ENCODE data around the gene MS4A7. TPM values are rescaled to one million over a fixed set of nuclear protein-coding genes. Genes with fewer than 3 reads are reported as not detected.
A peak's percentile ranks its signal among the peaks of the same experiment; 100 is the strongest.

The MS4A7 gene
- total and polyA plus RNA-seq, 8 donors, result 0.58 to 43.3 (median 13.3) TPM; not detected in 1

DNA sequence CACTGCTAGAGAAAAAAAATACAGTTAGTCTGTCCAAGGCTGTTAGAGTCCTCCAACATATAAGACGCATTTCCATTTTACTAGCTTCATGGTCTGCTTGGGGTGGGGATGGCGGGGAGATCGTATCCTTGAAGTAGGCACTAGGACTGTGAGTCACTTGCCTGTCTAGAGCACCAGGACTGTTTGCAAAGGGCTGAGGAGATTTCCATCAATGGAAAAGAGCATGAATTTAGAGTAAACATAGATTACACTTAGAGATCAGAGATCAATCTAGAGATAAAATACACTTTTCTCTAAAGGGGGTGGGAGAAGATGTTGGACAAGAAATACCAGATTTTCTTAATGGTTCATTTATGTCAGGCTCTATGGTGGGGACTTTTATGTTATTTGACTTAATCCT is 1.7 kb upstream of the MS4A7 start:
- 71 to 95% (median 83%) methylated on average over 3 of the region's 3 CpGs for WGBS, 5 donors
- no peak for DNase-seq
- no peaks in the 10 kb centered on the region for H3K36me3 ChIP-seq
- peaks cover 0 to 4% (median under 1%) of the 10 kb centered on the region in 4 donors for H3K4me1 ChIP-seq
- no peak overlapping the region for H3K27ac ChIP-seq
- no peaks in the 10 kb centered on the region for H3K9me3 ChIP-seq
- intact Hi-C loops (cut with DNase I; ENCODE audit: low total_unique reads), result no loop called here
- no peaks in the 10 kb centered on the region for H3K27me3 ChIP-seq
- TF ChIP-seq POLR2A (IDR thresholded peaks at IDR 0.05) (no peak), POLR2AphosphoS5 (IDR thresholded peaks at IDR 0.05) (no peak), EP300 (IDR thresholded peaks at IDR 0.05) (no peak)
- TF ChIP-seq, protein P1, sequence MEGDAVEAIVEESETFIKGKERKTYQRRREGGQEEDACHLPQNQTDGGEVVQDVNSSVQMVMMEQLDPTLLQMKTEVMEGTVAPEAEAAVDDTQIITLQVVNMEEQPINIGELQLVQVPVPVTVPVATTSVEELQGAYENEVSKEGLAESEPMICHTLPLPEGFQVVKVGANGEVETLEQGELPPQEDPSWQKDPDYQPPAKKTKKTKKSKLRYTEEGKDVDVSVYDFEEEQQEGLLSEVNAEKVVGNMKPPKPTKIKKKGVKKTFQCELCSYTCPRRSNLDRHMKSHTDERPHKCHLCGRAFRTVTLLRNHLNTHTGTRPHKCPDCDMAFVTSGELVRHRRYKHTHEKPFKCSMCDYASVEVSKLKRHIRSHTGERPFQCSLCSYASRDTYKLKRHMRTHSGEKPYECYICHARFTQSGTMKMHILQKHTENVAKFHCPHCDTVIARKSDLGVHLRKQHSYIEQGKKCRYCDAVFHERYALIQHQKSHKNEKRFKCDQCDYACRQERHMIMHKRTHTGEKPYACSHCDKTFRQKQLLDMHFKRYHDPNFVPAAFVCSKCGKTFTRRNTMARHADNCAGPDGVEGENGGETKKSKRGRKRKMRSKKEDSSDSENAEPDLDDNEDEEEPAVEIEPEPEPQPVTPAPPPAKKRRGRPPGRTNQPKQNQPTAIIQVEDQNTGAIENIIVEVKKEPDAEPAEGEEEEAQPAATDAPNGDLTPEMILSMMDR (IDR thresholded peaks at IDR 0.05), result no peak
- no peak overlapping the region for H3K4me3 ChIP-seq

DNA sequence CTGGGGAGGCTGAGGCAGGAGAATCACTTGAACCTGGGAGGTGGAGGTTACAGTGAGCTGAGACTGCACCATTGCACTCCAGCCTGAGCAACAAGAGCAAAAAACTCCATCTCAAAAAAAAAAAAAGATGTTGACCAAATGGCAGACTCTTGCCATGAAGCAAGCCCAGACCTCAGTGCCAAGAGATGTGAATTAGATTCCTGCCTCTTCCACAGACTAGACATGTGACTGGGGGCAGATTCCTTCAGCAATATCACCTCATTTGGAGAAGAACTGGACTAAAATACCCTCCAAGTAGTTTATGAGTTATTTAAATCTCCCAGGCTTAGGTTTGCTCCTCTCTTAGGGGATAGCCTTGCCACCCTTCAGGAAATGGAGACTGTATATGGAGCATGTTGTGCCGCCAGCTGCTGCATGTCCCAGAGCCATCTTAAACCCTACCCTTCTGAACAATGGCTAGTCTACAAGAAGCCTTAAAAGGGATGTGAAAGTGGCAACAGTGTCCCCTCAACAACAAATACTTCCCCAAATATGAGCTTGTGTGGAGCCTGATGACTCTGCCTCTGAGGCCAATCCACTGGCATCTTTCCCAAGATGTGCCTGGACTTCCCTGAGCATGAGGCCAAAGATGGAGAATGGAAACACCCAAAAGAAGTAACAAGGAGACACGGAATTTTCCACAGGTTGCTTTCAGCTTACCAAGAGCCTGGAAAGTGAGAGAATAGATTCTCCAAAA is 763 bp upstream of the MS4A7 start:
- Histone ChIP-seq H3K9me3 (no peaks in the 10 kb centered on the region), H3K36me3 (no peaks in the 10 kb centered on the region), H3K4me3 (no peak overlapping the region), H3K4me1 (no peaks in the 10 kb centered on the region), H3K27ac (peak overlapping the region in 2 of 5 donors; percentile 5 to 61), H3K27me3 (no peaks in the 10 kb centered on the region)
- TF ChIP-seq POLR2A (IDR thresholded peaks at IDR 0.05) (no peak), POLR2AphosphoS5 (IDR thresholded peaks at IDR 0.05) (no peak), EP300 (IDR thresholded peaks at IDR 0.05) (no peak)
- TF ChIP-seq, protein P1 (IDR thresholded peaks at IDR 0.05), result no peak
- WGBS, 5 donors, result 79 to 94% (median 86%) methylated on average over 2 of the region's 2 CpGs
- intact Hi-C loops (cut with DNase I; ENCODE audit: low total_unique reads), result no loop called here
- peak in 1 of 2 donors; percentile 53 for DNase-seq

DNA sequence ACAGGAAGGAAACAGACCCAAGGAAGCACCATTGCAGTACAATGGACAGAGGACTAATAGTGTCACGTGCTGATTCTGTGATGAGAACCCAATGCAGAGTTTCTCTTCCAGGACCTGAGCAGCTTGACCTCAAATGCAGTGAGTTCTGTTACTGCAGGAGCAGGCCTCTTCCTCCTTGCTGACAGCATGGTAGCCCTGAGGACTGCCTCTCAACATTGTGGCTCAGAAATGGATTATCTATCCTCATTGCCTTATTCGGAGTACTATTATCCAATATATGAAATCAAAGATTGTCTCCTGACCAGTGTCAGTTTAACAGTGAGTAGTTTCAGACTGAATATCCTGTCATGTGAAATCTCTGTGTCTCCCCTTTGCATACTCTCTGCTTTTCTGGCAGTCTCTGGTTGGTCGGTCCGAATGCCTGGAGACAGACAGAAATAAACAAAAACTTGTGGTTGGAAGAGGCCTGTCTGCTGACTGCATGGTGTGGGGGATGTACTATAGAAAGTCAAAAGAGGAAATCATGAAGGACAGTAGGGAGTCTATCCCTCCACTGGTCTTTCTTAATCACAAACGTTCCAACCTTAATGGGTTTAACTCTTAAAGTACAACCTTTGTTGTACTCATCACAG is 11.1 kb downstream of the MS4A7 start:
- H3K9me3 ChIP-seq, result no peaks in the 10 kb centered on the region
- no peaks in the 10 kb centered on the region for H3K4me1 ChIP-seq
- intact Hi-C loops (cut with DNase I; ENCODE audit: low total_unique reads), result no loop called here
- peak overlapping the region in 1 of 5 donors; percentile 24 for H3K27ac ChIP-seq
- H3K27me3 ChIP-seq, result no peaks in the 10 kb centered on the region
- peak in 1 of 2 donors; percentile 9 for DNase-seq
- H3K36me3 ChIP-seq, result no peaks in the 10 kb centered on the region
- 41 to 64% (median 54%) methylated on average over 5 of the region's 5 CpGs for WGBS, 5 donors
- no peak for TF ChIP-seq POLR2A (IDR thresholded peaks at IDR 0.05)
- TF ChIP-seq POLR2AphosphoS5 (IDR thresholded peaks at IDR 0.05), result no peak
- TF ChIP-seq, protein P1 (IDR thresholded peaks at IDR 0.05), result no peak
- TF ChIP-seq EP300 (IDR thresholded peaks at IDR 0.05), result no peak
- no peak overlapping the region for H3K4me3 ChIP-seq

DNA sequence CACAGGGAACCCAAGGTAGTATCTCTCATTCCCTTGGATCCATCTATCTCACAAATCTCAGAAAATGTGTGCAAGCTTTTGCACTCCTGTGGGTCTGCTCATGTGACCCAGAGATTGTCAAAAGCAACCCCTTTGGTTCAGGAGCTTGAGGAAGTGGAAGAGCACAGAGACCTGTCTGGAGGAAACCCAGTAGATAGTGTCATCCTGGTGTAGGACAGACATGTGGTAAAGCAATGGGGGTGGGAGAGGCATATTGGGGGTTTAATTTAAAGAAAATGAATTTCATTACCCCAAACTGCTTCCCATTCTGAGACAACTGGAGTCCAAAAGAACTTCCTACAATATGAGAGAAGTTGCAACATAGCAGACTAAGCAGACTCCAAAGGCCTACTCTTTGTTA is 12.1 kb downstream of the MS4A7 start:
- no peaks in the 10 kb centered on the region for H3K27me3 ChIP-seq
- no peak for DNase-seq
- H3K9me3 ChIP-seq, result no peaks in the 10 kb centered on the region
- intact Hi-C loops (cut with DNase I; ENCODE audit: low total_unique reads), result no loop called here
- H3K4me1 ChIP-seq, result no peaks in the 10 kb centered on the region
- no peak for TF ChIP-seq POLR2A (IDR thresholded peaks at IDR 0.05)
- TF ChIP-seq EP300 (IDR thresholded peaks at IDR 0.05), result no peak
- TF ChIP-seq POLR2AphosphoS5 (IDR thresholded peaks at IDR 0.05), result no peak
- TF ChIP-seq, protein P1 (IDR thresholded peaks at IDR 0.05), result no peak
- H3K27ac ChIP-seq, result no peak overlapping the region
- no peaks in the 10 kb centered on the region for H3K36me3 ChIP-seq
- H3K4me3 ChIP-seq, result no peak overlapping the region

Measured in stomach (tissue), 9 donors.